Suprapubic skin (tissue), 4 donors: Measurements from ENCODE around the gene PDPN.

Experiments used
- EP300 ChIP-seq: sonication (generic); formaldehyde crosslinking; IDR thresholded peaks from one replicate; pipeline ENCODE4 v1.6.1; 2017; ENCODE audit warnings: antibody characterized with exemption
- POLR2A ChIP-seq, 2 donors: fragments of 450-650 bp; IDR thresholded peaks; one replicate each; pipeline ENCODE4 v1.6.1; 2017; ENCODE audit warnings: antibody characterized with exemption in 2 of 2, mild to moderate bottlenecking in 2 of 2, moderate library complexity in 2 of 2
- POLR2AphosphoS5 ChIP-seq, 3 donors: sonication (generic); formaldehyde crosslinking; IDR thresholded peaks; one replicate each; pipeline ENCODE4 v1.6.1; 2017; ENCODE audit warnings: antibody characterized with exemption in 3 of 3
- TF ChIP-seq, protein P1 (sequence below), 2 donors: fragments of 200-600 bp in 1 of 2; fragments of 450-650 bp in 1 of 2; sonication (generic) in 1 of 2; IDR thresholded peaks; one replicate each; pipeline ENCODE4 v1.5.1; 2016 to 2019; ENCODE audit warnings: antibody characterized with exemption in 2 of 2, mild to moderate bottlenecking in 1 of 2, moderate library complexity in 1 of 2

DNA sequence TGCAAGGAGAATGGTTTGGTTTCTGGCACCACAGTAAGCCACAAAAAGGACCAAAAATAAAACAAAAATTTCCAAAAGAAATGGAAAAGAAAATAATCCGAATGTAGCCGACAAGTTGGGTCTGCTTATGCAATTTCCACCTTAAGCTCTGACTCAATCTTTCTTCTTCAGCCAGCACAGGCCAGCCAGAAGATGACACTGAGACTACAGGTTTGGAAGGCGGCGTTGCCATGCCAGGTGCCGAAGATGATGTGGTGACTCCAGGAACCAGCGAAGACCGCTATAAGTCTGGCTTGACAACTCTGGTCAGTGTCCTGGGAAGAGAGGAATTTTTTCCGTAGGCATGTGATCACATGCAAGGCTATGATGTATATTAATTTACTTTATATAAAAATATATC lies 23.4 kb downstream of the PDPN start:
- TF ChIP-seq, protein P1, sequence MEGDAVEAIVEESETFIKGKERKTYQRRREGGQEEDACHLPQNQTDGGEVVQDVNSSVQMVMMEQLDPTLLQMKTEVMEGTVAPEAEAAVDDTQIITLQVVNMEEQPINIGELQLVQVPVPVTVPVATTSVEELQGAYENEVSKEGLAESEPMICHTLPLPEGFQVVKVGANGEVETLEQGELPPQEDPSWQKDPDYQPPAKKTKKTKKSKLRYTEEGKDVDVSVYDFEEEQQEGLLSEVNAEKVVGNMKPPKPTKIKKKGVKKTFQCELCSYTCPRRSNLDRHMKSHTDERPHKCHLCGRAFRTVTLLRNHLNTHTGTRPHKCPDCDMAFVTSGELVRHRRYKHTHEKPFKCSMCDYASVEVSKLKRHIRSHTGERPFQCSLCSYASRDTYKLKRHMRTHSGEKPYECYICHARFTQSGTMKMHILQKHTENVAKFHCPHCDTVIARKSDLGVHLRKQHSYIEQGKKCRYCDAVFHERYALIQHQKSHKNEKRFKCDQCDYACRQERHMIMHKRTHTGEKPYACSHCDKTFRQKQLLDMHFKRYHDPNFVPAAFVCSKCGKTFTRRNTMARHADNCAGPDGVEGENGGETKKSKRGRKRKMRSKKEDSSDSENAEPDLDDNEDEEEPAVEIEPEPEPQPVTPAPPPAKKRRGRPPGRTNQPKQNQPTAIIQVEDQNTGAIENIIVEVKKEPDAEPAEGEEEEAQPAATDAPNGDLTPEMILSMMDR (IDR thresholded peaks at IDR 0.05) = no peak
- no peak for TF ChIP-seq POLR2AphosphoS5 (IDR thresholded peaks at IDR 0.05)
- no peak for TF ChIP-seq POLR2A (IDR thresholded peaks at IDR 0.05)
- no peak for TF ChIP-seq EP300
